Ishikawa (cell line): ENCODE data around the gene LINGO3.

ENCODE experiments used
- CEBPB ChIP-seq: IDR thresholded peaks from 2 replicates; pipeline ENCODE4 v1.6.1; 2012
- CREB1 ChIP-seq: IDR thresholded peaks from 2 replicates; pipeline ENCODE4 v1.6.1; 2012; ENCODE audit warnings: low read depth
- EGR1 ChIP-seq: IDR thresholded peaks from 2 replicates; pipeline ENCODE4 v1.6.1; 2012
- EP300 ChIP-seq: IDR thresholded peaks from 2 replicates; pipeline ENCODE4 v1.6.1; 2012; ENCODE audit warnings: borderline replicate concordance
- FOXM1 ChIP-seq: IDR thresholded peaks from 2 replicates; pipeline ENCODE4 v1.6.1; 2012; ENCODE audit warnings: low read depth, borderline replicate concordance
- NFIC ChIP-seq: IDR thresholded peaks from 2 replicates; pipeline ENCODE4 v1.6.1; 2012
- RAD21 ChIP-seq: IDR thresholded peaks from 2 replicates; pipeline ENCODE4 v1.6.1; 2012; ENCODE audit warnings: low read depth
- REST ChIP-seq: IDR thresholded peaks from 2 replicates; pipeline ENCODE4 v1.6.1; 2012; ENCODE audit warnings: low read depth, mild to moderate bottlenecking
- TAF1 ChIP-seq: IDR thresholded peaks from 2 replicates; pipeline ENCODE4 v1.6.1; 2012; ENCODE audit warnings: low read depth, mild to moderate bottlenecking
- TCF12 ChIP-seq: IDR thresholded peaks from 2 replicates; pipeline ENCODE4 v1.6.1; 2012; ENCODE audit warnings: low read depth
- TEAD4 ChIP-seq: IDR thresholded peaks from 2 replicates; pipeline ENCODE4 v1.6.1; 2012
- USF1 ChIP-seq: IDR thresholded peaks from 2 replicates; pipeline ENCODE4 v1.6.1; 2012
- YY1 ChIP-seq: IDR thresholded peaks from 2 replicates; pipeline ENCODE4 v1.6.1; 2012; ENCODE audit warnings: low read depth
- ZBTB7A ChIP-seq: IDR thresholded peaks from 2 replicates; pipeline ENCODE4 v1.6.1; 2012; ENCODE audit warnings: low read depth
- TF ChIP-seq, protein P1 (sequence below): IDR thresholded peaks from 2 replicates; pipeline ENCODE4 v1.6.1; 2012

LINGO3 gene

DNA sequence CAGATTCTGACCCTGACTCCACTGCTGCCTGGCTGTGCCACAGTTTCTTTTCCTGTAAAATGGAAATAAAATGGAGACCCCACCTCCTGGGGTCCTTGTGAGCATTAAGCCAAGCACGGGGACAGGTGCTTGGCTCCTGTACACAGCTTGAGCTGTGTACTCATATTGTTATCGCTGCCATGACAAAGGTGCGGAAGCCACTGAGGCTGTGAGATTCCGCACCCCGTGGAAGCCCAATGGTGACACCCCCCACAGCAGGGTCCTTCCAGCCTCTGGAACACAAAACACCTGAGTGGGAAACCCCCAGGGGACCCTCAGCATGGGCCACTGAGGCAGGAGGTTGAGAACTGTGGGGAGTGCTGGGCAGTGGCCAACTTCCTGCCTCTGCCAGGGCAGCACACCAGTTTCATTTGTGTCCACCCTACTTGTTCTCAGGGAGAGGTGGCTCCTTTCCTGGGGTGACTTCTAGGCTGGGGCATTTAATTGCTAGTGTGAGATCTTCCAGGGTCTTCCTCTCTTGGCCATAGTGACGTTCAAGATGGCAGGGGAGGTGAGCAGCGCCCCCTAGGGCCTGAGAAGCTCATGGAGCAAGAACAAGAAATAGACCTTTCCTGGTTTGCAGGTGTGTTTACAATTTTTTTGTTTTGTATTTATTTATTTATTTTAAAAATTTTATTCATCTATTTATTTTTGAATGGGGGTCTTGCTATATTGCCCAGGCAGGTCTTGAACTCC is 46.3 kb downstream of the LINGO3 start:
- TF ChIP-seq RAD21 (peak; percentile 46; the same call in 1 of the 2 replicates), ZBTB7A (no peak), YY1 (0 out of 2 replicates have a peak, but pooled peaks have one; percentile 53)
- TF ChIP-seq, protein P1, sequence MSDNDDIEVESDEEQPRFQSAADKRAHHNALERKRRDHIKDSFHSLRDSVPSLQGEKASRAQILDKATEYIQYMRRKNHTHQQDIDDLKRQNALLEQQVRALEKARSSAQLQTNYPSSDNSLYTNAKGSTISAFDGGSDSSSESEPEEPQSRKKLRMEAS = no peak

DNA sequence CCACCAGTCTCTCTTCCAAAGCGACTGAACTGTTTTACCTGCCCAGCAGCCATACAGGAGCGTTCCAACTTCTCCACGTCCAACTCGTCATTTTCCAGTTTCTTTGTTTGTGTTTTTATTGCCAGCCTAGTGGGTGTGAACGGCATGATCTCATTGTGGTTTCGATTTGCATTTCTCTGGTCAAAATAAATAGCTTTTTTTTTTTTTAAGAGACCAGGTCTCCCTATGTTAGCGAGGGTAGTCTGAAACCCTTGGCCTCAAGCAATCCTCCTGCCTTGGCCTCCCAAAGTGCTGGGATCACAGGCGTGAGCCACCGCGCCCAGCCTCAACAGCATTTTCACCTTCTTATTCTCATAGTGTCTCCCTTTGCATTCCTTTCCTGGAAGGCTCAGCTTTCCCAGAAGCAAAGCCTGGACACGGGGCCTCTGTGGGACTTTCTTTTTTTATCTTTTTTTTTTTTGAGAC is 47.6 kb downstream of the LINGO3 start:
- TF ChIP-seq NFIC (no peak), EP300 (no peak), REST (no peak), YY1 (no peak), TAF1 (no peak), USF1 (no peak), TEAD4 (no peak), FOXM1 (no peak), RAD21 (no peak), CEBPB (no peak)

DNA sequence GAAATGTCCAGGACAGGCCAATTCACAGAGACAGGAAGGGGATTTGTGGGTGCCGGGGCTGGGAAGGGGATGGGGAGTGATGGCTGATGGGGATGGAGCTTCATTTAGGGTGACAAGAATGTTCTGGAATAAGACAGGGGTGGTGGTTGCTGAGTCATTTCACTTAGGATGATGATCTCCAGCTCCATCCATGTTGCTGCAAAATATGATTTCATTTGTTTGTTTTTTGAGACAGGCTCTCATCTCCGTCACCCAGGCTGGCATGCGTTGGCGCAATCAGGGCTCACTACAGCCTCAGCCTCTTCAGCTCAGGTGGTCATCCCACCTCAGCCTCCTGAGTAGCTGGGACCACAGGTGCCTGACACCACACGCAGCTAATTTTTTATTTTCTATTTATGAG is 48.6 kb downstream of the LINGO3 start:
- TF ChIP-seq EP300 (no peak), CREB1 (no peak), REST (no peak), TCF12 (no peak), ZBTB7A (no peak), TAF1 (no peak), TEAD4 (no peak), USF1 (no peak), FOXM1 (no peak), NFIC (no peak), CEBPB (no peak), YY1 (no peak), EGR1 (no peak), RAD21 (no peak)
- TF ChIP-seq, protein P1 = no peak
